IPS-20b (cell line): ENCODE measurements around the gene KRTAP22-2.

ENCODE experiments used
- H3K27ac ChIP-seq: one replicate; pipeline ENCODE4 v1.5.1; 2013; ENCODE audit warnings: low read length
- H3K27me3 ChIP-seq: 2 replicates; pipeline ENCODE4 v1.6.1; 2013; ENCODE audit warnings: mild to moderate bottlenecking, low read length, inconsistent platforms; ENCODE audit not compliant: insufficient read depth
- H3K36me3 ChIP-seq: 2 replicates; pipeline ENCODE4 v1.6.1; 2013; ENCODE audit warnings: low read depth, mild to moderate bottlenecking, inconsistent platforms, low read length, moderate library complexity; ENCODE audit not compliant: insufficient read depth
- H3K4me1 ChIP-seq: 2 replicates; pipeline ENCODE4 v1.6.1; 2013; ENCODE audit warnings: mild to moderate bottlenecking, control low read depth, inconsistent platforms, low read length, moderate library complexity; ENCODE audit not compliant: insufficient read depth
- H3K4me3 ChIP-seq: 2 replicates; pipeline ENCODE4 v1.5.1; 2013; ENCODE audit warnings: mild to moderate bottlenecking, low read length, inconsistent platforms
- H3K9ac ChIP-seq: 2 replicates; pipeline ENCODE4 v1.6.1; 2013; ENCODE audit warnings: low read depth, mild to moderate bottlenecking, inconsistent platforms, low read length, moderate library complexity
- H3K9me3 ChIP-seq: 2 replicates; pipeline ENCODE4 v1.6.1; 2013; ENCODE audit warnings: mild to moderate bottlenecking, low read depth, low read length, inconsistent platforms; ENCODE audit not compliant: insufficient read depth

Gene KRTAP22-2

GRCh38 chr21:30590297-30590696 lies at the start of gene KRTAP22-2:
KRTAP22-2 (minus strand) TSS chr21:30590397.
- Histone ChIP-seq H3K36me3 (no peaks in the 10 kb centered on the region), H3K4me1 (no peaks in the 10 kb centered on the region), H3K9ac (no peak within 1 kb of the TSS), H3K27me3 (no peaks in the 10 kb centered on the region), H3K4me3 (no peak within 1 kb of the TSS), H3K9me3 (no peaks in the 10 kb centered on the region), H3K27ac (no peak within 1 kb of the TSS)

GRCh38 chr21:30638686-30639085 lies 48.5 kb upstream of the KRTAP22-2 start:
- no peaks in the 10 kb centered on the region for H3K4me1 ChIP-seq
- H3K9ac ChIP-seq: no peak overlapping the region
- no peak overlapping the region for H3K27ac ChIP-seq
- no peaks in the 10 kb centered on the region for H3K27me3 ChIP-seq
- no peaks in the 10 kb centered on the region for H3K9me3 ChIP-seq
- H3K4me3 ChIP-seq: no peak overlapping the region
- no peaks in the 10 kb centered on the region for H3K36me3 ChIP-seq

GRCh38 chr21:30634906-30635305 lies 44.7 kb upstream of the KRTAP22-2 start, which contains the start of gene KRTAP20-2:
KRTAP20-2 (plus strand) TSS chr21:30635206; CDS start chr21:30635264, 58 bp downstream.
- Histone ChIP-seq H3K9me3 (no peaks in the 10 kb centered on the region), H3K27ac (no peak within 1 kb of the TSS), H3K4me1 (no peaks in the 10 kb centered on the region), H3K9ac (no peak within 1 kb of the TSS), H3K27me3 (no peaks in the 10 kb centered on the region), H3K4me3 (no peak within 1 kb of the TSS), H3K36me3 (no peaks in the 10 kb centered on the region)

GRCh38 chr21:30629200-30629599 lies 39.0 kb upstream of the KRTAP22-2 start:
- Histone ChIP-seq H3K27me3 (no peaks in the 10 kb centered on the region), H3K9me3 (peaks cover 12% of the 10 kb centered on the region; the same call in 1 of the 2 replicates)

GRCh38 chr21:30628109-30628508 lies 37.9 kb upstream of the KRTAP22-2 start:
- Histone ChIP-seq H3K4me1 (0 out of 2 replicates have a peak, but pooled peaks cover 4% of the 10 kb centered on the region), H3K27ac (no peak overlapping the region), H3K4me3 (no peak overlapping the region), H3K9me3 (peaks cover 13% of the 10 kb centered on the region; the same call in 1 of the 2 replicates), H3K9ac (no peak overlapping the region), H3K27me3 (no peaks in the 10 kb centered on the region), H3K36me3 (no peaks in the 10 kb centered on the region)

More at GRCh38 chr21:30629200-30629599, 39.0 kb upstream of the KRTAP22-2 start:
- Histone ChIP-seq H3K36me3 (no peaks in the 10 kb centered on the region), H3K4me1 (0 out of 2 replicates have a peak, but pooled peaks cover 4% of the 10 kb centered on the region), H3K27ac (no peak overlapping the region), H3K9ac (no peak overlapping the region), H3K4me3 (no peak overlapping the region)

GRCh38 chr21:30625449-30626165 lies 35.4 kb upstream of the KRTAP22-2 start:
- Histone ChIP-seq H3K27me3 (no peaks in the 10 kb centered on the region), H3K9me3 (peaks cover 13% of the 10 kb centered on the region; the same call in 1 of the 2 replicates), H3K36me3 (no peaks in the 10 kb centered on the region), H3K27ac (no peak overlapping the region), H3K9ac (no peak overlapping the region), H3K4me3 (no peak overlapping the region), H3K4me1 (0 out of 2 replicates have a peak, but pooled peaks cover 4% of the 10 kb centered on the region)

- no peak overlapping the region for H3K4me3 ChIP-seq
- no peaks in the 10 kb centered on the region for H3K36me3 ChIP-seq
Observed at GRCh38 chr21:30623362-30623761, 33.2 kb upstream of the KRTAP22-2 start.

GRCh38 chr21:30620522-30620921 lies 30.3 kb upstream of the KRTAP22-2 start, which contains the start of gene KRTAP20-4:
KRTAP20-4 (plus strand) TSS chr21:30620627.
- Histone ChIP-seq H3K36me3 (no peaks in the 10 kb centered on the region), H3K4me3 (no peak within 1 kb of the TSS), H3K9me3 (peaks cover 13% of the 10 kb centered on the region; the same call in 1 of the 2 replicates), H3K4me1 (no peaks in the 10 kb centered on the region), H3K27ac (no peak within 1 kb of the TSS), H3K9ac (no peak within 1 kb of the TSS), H3K27me3 (no peaks in the 10 kb centered on the region)

More at GRCh38 chr21:30623362-30623761, 33.2 kb upstream of the KRTAP22-2 start:
- no peak overlapping the region for H3K27ac ChIP-seq
- H3K4me1 ChIP-seq: 0 out of 2 replicates have a peak, but pooled peaks cover 4% of the 10 kb centered on the region
- H3K27me3 ChIP-seq: no peaks in the 10 kb centered on the region
- no peak overlapping the region for H3K9ac ChIP-seq
- peaks cover 13% of the 10 kb centered on the region; the same call in 1 of the 2 replicates for H3K9me3 ChIP-seq

GRCh38 chr21:30620080-30620479 lies 29.9 kb upstream of the KRTAP22-2 start:
- H3K4me1 ChIP-seq: no peaks in the 10 kb centered on the region
- no peak overlapping the region for H3K9ac ChIP-seq
- H3K36me3 ChIP-seq: no peaks in the 10 kb centered on the region
- H3K4me3 ChIP-seq: no peak overlapping the region
- no peak overlapping the region for H3K27ac ChIP-seq
- H3K9me3 ChIP-seq: peaks cover 10% of the 10 kb centered on the region; the same call in 1 of the 2 replicates
- no peaks in the 10 kb centered on the region for H3K27me3 ChIP-seq

- H3K27ac ChIP-seq: no peak within 1 kb of the TSS
- H3K9me3 ChIP-seq: no peaks in the 10 kb centered on the region
- H3K4me3 ChIP-seq: no peak within 1 kb of the TSS
- H3K9ac ChIP-seq: no peak within 1 kb of the TSS
- H3K36me3 ChIP-seq: no peaks in the 10 kb centered on the region
- H3K27me3 ChIP-seq: no peaks in the 10 kb centered on the region
- no peaks in the 10 kb centered on the region for H3K4me1 ChIP-seq
Observed at GRCh38 chr21:30616125-30616524, 25.9 kb upstream of the KRTAP22-2 start, which contains the start of gene KRTAP20-1. KRTAP20-1 (plus strand) TSS chr21:30616425; CDS start chr21:30616455, 30 bp downstream.

- Histone ChIP-seq H3K27ac (no peak overlapping the region), H3K27me3 (no peaks in the 10 kb centered on the region), H3K4me3 (no peak overlapping the region), H3K36me3 (no peaks in the 10 kb centered on the region), H3K9me3 (no peaks in the 10 kb centered on the region), H3K9ac (no peak overlapping the region), H3K4me1 (no peaks in the 10 kb centered on the region)
Observed at GRCh38 chr21:30615199-30615598, 25.0 kb upstream of the KRTAP22-2 start.

GRCh38 chr21:30613836-30614235 lies 23.6 kb upstream of the KRTAP22-2 start, which contains the start of gene KRTAP6-1:
KRTAP6-1 (minus strand) TSS chr21:30613930; CDS start chr21:30613904, 26 bp downstream.
- Histone ChIP-seq H3K27me3 (no peaks in the 10 kb centered on the region), H3K9ac (no peak within 1 kb of the TSS), H3K4me1 (no peaks in the 10 kb centered on the region), H3K27ac (no peak within 1 kb of the TSS), H3K9me3 (no peaks in the 10 kb centered on the region), H3K36me3 (no peaks in the 10 kb centered on the region), H3K4me3 (no peak within 1 kb of the TSS)
